ENCODE results near the gene MEDAG.
"Not testable (repeated sequence)": the region's sequence is repeated elsewhere in the genome, so short reads cannot be mapped to it uniquely, and the experiment has no call there.

Gene MEDAG

DNA sequence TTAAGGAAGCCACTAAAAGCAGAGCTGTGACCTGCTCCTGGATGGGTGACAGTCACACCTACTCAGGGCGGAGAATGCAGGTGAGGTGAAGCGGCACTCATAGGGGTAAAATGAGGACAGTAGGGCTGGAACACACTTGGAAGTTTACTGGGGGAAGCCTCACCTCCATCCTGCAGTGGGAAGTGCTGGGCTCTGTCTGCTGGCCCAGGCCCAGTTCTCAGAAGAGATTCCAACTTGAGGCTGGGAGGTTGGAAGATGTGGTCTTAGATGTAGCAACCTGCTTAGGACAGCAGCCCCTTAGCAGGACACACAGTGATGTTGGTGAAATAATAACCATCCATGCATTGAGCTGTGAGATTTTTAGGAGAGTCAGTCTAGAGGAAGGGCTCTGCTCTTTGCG is 4.6 kb downstream of the MEDAG start:
- no peak for DNase-seq

DNA sequence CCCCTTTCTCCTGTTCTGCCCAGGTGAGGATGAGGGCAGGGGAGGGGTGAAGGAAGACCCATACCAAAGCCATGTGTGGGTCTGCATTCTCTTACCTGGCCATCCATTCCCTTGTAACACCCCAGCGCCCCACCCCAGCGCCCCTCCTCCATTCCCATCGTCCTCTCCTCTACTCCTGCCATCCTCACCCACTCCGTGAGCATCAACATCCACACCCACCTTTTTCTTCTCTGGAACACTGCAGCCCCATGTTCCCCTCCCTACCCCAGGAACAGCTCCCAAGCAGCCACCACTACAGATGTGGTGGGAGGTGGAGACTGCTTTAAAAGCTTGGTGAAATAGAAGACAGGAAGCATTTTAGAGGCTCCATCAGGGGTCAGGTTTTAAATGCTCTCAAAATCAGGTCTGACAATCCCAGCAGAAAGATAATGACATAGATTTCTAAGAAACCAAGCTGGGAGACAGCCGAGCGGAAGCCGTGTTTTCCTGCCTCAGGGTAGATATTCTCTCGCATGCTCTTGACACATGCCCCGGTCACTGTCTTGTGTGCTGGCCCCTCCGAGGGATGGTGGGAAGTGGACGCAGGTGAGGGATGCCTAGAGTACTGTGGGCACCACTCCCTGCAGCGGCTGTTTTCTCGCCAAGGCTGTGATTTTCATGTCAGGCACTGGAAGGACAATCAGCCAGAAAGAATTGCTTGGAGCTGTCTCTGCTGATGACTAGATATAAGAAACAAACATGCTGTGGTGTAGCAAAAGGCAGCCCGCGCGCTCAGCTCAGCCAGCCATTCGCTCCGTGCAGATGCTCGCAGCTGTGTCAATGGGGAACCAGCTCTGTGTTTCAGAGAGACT is 9.8 kb downstream of the MEDAG start:
- DNase-seq, result no peak

DNA sequence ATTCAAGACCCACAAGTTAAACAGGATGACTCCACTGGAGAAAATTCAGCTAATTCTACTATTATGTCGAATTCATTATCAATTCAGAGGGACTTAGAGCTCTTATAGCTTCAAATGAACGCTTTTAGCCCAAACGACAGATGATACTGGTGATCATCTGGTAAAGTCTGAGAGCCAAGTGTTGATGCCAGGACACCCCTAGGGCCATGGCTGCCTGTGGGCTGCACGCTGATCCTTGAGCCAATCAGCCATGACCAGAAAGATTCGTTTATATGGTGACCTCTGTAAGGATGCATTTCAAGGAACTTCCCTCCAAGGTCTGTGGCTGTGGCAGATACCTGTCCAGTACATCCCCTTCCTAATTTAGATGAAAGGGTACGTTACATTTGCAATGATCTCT is 10.9 kb downstream of the MEDAG start:
- no peak for DNase-seq

DNA sequence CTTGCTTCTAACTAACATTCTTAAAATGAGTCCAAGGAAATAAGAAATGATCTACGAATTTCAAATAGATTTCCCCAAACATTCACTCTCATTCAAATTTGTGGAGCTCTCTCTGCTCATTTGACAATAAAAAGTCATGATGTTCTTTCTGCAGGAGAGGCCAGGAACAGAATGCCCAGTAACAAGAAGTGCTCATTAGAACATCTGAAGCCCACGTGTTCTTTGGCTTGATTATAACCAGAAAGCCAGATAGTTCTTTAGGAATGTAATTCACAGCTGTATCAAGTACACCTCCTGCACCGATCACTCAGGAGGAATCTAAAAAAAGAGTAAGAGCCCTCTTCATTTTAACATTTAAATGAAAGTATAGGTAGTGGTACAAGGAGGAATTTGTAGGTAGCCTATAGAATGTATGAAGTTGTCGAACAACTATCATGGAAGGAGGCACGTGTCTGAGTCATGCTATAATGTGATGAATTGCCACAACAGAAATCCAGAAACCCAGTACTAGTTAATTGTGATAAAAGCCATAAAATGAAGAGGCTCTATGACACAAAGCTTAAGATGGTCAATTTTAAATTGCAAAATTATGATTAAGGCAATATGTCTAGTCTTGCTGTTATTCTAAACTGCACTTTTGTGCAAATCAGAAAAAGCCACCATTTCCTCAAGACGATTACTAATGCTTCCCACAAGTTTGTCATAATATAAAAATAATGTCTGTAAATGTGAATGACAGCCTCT is 12.8 kb downstream of the MEDAG start:
- DNase-seq, result no peak

DNA sequence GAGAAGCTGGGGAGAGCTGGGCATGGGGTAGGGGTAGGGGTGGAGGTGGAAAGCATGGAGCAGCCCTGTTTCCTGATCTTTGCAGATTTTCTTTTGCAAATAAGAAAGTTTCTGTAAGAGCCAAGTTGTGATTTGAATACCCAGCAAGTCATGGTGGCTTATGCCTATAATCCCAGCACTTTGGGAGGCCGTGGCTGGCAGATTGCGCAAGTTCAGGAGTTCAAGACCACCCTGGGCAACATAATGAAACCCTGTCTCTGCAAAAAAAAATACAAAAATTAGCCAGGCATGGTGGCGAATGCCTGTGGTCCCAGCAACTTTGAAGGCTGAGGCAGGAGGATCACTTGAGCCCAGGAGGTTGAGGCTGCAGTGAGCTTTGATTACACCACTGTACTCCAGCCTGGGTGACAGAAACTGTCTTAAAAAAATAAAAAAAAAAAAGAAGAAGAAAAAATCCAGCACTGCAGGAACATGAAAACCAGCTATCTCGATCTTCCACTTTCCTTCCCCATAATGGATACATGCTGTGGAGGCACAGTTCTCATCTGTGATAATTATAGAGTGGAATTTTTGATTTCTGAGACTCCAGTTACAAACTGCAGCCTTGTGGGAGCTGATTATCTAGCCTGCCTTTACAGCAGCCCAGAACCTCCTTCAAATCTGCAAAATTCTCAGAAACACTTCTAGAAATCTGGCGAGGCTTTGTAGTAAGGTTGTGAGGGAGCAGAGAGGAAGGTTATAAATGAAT is 14.3 kb downstream of the MEDAG start:
- DNase-seq, result no peak

DNA sequence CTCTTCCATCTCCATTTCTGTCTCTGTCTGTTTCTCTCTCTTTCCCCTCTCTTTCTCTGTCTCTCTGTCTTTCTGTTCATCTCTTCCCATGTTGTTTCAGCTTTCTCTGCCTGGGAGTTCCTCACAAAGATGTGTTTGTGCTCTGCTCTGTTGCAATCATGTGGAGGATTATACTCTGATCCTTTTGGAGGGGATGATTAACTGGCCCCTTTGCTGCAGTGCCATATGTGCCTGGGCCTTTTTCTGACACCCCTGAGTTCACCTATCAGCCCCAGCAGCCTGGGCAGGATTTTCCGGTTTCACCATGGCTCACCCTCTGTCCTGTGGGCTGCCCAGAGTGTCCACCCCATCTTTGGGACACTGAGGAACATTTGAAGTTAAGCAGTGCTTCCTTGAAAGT is 17.3 kb downstream of the MEDAG start:
- DNase-seq, result no peak

DNA sequence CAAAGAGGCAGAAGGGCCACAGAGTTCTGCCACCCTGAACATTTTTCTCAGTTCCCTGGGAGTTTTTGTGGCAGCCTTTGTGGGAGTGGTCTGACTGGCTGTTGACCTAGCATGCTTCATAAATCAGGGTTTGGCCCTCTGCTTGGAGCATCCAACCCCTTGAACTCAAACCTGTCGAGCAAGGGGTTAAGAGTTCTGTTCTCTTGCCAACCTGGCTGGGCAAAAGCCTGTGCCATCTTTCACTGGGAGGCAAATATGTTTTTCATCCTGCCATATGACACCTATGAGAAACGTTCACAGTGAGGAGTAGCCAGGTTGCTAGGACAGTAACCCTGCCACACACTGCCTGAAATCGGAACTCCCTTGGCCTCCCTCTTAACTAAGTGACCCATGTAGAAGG is 18.6 kb downstream of the MEDAG start:
- no peak for DNase-seq

DNA sequence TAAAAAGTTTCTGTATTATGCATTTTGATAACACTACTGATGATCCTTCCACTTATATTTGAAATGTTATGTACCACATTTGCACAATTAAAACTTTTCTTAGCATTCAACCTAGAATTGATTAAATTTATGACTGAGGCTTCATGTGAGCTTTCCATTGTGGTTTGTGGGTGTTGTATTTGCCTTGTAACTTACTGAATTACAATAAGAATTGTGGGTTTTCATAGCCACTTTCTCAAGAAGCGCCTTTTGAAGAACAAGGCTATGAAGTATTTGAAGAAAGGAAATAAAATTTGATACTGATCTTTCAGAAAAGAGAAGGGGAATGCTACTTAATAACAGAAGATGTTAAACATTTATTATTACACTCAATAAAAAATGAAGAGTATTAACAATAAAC is 19.4 kb downstream of the MEDAG start:
- no peak for DNase-seq

DNA sequence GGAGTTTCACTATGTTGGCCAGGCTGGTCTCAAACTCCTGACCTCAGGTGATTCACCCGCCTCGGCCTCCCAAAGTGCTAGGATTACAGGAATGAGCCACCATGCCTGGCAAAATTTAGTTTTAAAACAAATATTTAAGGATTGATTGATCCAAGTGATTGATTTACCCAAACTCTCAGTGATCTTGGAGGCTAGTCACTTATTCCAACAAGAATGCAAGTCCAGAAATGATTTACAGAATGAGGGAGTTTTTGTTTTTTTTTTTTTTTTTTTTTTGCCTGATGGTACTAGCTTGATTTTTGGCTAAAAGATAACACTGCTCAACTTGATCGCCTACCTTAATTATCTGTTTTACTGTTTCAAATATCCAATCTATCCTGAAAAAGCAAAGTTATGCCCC is 20.7 kb downstream of the MEDAG start:
- no peak for DNase-seq

DNA sequence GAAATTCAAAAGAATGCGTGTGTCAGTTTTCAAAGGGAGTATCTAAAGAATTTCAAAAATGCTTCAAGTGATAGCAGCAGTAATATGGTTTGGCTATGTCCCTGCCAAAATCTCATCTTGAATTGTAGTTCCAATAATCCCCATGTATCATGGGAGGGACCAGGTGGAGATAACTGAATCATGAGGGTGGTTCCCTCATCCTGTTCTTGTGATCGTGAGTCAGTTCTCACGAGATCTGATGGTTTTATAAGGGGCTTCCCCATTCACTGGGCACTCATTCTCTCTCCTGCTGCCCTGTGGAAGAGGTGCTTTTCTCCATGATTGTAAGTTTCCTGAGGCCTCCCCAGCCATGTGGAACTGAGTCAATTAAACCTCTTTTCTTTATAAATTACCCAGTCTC is 21.1 kb downstream of the MEDAG start:
- DNase-seq, result not testable (repeated sequence)

DNA sequence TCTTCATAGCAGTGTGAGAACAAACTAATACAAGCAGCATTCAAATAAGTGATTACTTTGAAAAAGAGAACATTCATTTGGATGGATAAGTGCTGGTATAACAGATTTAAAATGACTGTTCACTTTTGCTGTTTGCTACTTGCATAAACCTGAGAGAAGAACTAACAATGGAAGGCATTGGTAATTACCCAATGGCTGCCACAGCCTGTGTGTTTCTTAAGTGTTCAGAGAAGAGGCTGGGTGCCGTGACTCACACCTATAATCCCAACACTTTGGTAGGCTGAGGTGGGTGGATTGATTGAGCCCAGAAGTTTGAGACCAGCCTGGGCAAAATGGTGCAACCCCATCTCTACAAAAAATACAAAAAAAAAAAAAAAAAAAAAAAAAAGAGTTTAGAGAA is 21.5 kb downstream of the MEDAG start:
- no peak for DNase-seq

DNA sequence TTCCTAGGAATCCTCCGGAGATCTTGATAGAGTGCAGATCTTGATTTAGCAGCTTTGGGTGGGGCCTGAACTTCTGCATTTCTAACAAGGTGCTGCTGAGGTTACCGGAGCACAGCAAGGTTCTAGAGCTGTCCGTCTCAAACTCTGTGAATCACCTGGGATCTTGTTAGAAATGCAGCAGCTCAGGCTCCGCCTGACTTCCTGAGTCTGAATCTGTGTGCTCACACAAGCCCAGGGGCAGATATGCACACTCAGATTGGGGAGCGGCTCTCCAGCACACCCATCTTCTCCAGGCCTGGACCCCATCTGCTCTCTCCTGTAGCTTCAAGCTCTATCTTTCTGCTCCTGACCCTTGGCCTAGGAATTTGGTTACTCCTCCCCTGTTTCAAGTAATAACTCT is 22.9 kb downstream of the MEDAG start:
- DNase-seq, result no peak

DNA sequence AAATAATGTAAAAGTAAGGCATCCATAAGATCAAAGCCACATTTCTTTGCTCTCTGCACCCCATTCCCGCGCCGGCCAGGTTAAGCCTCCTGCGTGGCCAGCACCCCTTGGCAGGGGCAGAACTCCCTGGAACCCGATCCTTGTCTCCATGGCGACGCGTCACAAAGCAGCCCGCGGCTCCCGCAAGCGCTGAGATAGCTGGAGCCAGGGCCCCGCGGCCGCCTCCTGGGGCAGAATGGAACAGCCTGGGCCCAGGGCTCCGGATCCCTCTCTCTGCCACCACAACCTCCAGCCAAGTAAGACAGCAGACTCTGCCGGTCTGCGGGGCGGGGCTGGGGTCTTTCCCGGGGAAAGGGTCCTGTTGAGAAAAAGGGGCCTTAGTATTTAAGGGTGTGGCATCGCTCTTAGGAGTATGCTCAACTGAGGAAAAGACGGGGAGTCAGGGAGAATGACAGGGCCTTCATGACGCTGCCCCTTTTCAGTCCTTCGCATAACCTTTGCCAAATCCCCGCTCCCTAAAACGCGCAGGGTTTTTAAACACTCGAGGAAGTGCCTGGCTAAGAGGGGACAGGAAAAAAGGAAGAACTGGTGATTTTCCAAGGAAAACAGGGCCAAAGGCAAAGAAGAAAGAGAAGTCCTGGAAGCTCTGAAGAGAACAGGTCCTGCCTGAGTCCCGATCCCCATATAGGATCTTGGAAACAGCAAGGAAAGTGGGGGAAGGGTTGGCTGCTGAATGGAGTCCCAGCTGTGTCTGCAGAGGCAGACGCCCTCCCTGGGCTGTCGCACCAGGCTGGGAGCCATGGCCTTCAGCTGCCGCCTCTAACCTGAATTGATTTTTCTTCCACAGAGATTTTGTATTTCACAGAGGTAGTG is 26.6 kb downstream of the MEDAG start, which contains the start of gene TEX26:
Gene TEX26, plus strand, starts transcription at position 176 of the 873 bp plus-strand sequence. Its CDS starts 60 bp downstream, at position 236.
- no peak for DNase-seq

DNA sequence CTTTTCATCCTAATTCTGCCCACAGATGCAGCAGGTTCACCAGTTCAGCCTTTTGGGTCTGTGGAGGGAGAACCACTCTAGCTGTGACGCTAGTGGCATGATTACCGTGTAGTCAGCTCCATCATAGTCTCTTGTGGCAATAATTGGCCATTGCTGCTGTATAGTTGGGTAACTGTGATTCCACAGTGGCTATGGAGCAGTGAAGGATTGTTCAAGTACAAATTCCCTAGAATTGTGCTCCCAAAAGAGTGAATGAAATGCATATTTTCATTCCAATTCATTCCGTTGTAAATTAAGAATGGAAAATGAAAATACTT is 27.2 kb downstream of the MEDAG start:
- no peak for DNase-seq

DNA sequence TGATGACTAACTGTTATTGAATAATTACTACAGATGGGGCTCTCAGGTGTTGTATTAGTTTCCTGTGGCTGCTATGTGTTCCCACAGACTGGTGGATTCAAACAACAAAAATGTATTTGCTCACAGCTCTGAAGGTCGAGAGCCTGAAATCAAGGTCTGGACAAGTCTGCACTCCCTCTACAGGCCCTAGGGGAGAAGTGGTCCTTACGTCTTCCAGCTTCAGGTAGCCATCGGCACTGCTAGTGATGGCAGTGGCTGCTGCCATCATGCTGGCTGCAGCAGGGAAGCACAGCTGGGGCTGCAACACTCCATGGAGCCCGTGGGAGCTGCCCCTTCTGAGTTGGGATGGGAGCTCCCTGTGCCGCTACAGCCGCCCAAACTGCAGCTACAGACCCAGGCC is 28.3 kb downstream of the MEDAG start:
- DNase-seq, result no peak

DNA sequence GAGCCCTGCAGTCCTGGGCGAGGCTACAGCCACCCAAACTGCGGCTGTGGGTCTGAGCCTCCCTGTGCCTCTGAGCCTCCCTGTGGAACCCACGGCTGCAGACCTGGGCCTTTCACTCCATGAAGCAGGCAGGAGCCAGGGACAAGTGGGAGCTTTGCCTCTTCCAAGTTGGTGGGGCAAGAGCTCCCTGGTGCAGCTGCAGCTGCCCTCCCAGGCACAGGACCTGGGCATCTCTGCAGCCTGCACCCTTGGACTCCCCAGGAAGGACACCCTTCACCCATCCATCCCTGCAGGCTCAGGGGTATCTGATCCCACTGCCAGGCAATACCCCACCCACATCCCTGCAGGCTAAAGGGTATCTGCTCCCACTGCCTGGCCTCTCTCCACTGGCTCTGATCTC is 28.7 kb downstream of the MEDAG start:
- no peak for DNase-seq

DNA sequence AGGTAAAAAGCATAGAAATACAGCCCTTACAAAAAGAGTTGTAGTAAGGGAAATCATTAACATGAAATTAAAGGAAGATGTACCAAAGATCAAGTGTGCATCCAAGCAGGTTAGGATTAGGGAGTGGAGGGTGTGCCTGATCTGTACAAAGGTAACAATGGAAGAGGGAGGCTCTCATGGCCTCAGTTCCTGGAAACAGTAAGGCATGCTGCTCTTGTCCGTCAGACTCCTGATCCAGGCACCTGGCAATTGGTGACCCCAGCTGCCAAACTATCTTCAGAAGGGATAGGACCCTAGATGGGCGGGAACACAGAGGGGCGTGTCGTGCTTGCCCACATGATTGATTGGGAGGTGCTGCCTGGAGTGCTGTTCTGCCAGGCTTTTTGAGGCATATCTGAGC is 30.9 kb downstream of the MEDAG start:
- no peak for DNase-seq

DNA sequence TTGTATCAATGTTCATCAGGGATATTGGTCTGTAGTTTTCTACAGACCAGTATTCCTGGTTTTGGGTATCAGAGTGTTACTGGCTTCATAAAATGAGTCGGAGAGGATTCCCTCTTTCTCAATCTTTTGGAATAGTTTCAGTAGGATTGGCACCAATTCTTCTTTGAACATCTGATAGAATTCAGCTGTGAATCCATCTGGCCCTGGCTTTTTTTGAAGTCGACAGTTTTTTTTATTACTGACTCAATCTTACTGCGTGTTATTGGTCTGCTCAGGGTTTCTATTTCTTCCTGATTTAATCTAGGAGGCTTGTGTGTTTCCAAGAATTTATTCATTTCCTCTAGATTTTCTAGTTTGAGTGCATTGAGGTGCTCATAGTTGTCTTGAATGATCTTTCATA is 37.8 kb downstream of the MEDAG start:
- DNase-seq, result no peak

DNA sequence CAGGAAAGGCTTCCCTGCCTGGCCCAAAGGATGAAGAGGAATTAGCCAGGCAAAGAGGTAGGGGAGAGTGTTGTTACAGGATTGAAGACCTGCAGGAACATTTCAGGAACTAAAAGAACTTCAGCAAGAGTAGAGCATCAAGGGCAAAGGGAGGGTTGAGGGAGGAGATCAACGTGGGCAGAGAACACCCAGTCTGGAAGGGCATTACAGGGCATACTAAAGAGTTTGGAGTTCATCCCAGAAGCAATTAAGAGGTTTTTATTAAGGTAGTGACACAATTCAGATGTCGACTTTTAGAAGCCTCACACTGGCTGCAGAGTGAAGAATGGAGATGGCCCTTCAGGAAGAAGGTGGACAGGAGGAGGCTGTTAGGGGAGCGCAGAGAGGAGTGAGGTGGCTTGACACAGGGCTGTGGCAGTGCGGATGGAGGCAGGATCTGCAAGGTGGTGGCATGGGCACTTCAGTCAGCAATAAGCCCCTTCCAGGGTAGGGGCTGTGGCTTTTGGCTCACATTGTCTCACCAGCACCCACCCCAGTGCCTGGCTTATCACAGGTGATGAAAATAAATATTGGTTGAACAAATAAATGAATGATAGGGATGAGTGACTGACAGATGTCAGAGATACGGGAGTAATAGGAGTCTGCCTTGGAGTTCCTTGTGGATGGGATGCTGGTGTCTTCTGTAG is 51.3 kb downstream of the MEDAG start:
- DNase-seq, result no peak

DNA sequence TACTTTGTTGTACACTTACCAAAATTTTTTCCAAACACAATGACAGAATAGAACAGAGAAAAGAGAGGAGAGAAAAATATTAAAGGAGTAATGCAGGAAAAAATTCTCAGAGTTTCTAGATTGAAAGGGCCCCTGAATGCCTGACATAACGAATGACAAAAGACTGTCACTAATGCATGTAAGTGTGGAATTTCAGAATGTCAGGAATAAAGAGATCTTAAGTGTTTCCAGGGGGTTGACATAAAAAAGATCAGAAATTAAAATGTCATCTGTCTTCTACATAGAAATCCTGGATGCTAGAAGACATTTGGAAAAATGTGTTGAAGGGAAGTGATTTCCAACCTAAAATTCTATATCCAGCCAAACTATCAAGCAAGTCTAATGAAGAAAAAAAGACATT is 53.6 kb downstream of the MEDAG start:
- DNase-seq, result no peak

DNA sequence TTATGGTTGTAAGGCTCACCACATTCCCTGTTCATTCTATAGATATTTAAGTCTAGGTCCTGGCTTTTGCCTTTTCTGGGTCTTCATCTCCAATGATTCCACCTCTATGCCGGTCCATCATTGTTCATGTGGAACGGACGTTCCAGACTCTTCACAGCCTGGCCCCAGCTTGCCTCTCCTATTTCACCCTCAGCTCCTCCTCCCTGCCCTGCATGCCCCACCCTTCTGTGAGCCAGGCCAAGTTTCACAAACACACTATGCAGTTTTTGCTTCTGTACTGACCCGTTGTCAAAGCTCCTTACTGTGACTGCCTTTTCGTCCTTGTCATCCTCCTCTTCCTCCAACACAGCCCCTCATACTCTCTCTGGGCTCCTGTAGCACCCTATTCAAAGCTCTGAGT is 57.7 kb downstream of the MEDAG start:
- DNase-seq, result no peak

DNA sequence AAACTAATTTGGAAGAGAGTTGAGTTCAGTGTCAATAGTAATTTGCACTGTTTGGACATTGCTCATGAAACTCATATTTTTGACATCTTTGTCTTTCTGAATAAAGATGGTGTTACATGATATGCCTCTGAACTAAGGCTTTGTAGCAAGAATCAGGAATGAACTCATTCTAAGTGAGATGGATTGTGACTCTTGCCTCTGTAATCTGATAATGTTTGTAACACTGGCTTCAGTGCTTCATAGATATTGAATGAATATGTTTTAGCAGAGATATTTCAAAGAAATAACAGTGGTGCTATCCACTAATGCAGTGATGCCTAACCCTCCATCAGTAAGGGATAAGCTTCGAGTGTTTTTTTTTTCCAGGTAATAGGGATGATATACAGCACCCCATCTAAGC is 59.3 kb downstream of the MEDAG start:
- no peak for DNase-seq
